Duodenal mucosa (tissue), 2 donors: ENCODE data around the gene TSC1.

Experiments used
- H3K27ac ChIP-seq: one replicate; pipeline ENCODE4 v1.7.0; 2013; ENCODE audit warnings: low read depth, low read length
- H3K27me3 ChIP-seq, 2 donors: one replicate each; pipeline ENCODE4 v1.7.0; 2013; ENCODE audit warnings: low read length in 2 of 2, control low read depth in 1 of 2; ENCODE audit not compliant: insufficient read depth in 2 of 2, control insufficient read depth in 1 of 2
- H3K36me3 ChIP-seq, 2 donors: one replicate each; pipeline ENCODE4 v1.7.0; 2013; ENCODE audit warnings: low read length in 2 of 2, control low read depth in 1 of 2; ENCODE audit not compliant: insufficient read depth in 2 of 2, control insufficient read depth in 1 of 2
- H3K4me1 ChIP-seq, 2 donors: one replicate each; pipeline ENCODE4 v1.7.0; 2013; ENCODE audit warnings: low read length in 2 of 2, control low read depth in 1 of 2; ENCODE audit not compliant: insufficient read depth in 2 of 2, control insufficient read depth in 1 of 2
- H3K4me3 ChIP-seq, 2 donors: one replicate each; pipeline ENCODE4 v1.7.0; 2013; ENCODE audit warnings: low read length in 2 of 2, low read depth in 1 of 2
- H3K9ac ChIP-seq, 2 donors: one replicate each; pipeline ENCODE4 v1.7.0; 2013; ENCODE audit warnings: low read length in 2 of 2, low read depth in 1 of 2
- H3K9me3 ChIP-seq, 2 donors: one replicate each; pipeline ENCODE4 v1.7.0; 2013; ENCODE audit warnings: low read length in 2 of 2, control low read depth in 1 of 2; ENCODE audit not compliant: control insufficient read depth in 1 of 2

TSC1 gene

GRCh38 chr9:132869266-132869665 lies 75.2 kb downstream of the TSC1 start:
- Histone ChIP-seq H3K36me3 (no peaks in the 10 kb centered on the region), H3K4me1 (no peaks in the 10 kb centered on the region), H3K27ac (no peak overlapping the region), H3K9me3 (no peaks in the 10 kb centered on the region), H3K4me3 (no peak overlapping the region), H3K27me3 (no peaks in the 10 kb centered on the region), H3K9ac (no peak overlapping the region)

DNA sequence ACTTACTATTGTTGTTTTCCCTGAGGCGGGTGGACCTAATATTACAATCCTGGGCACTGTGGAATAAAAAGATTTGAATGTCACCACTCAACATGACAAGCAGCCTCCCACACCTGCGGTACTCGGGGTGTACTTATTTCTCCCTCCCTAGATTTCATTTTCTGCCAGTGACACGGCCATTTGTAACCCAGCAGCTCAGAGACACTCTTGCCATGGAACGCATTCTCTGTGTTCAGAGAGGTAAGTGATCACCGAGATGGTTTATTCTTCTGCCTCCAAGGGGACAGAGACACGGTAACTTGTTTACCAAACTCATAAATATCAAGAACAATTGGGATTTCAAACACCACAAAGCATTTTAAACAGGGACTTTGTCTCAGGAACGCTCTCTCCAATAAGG lies 77.5 kb downstream of the TSC1 start:
- H3K27me3 ChIP-seq, result no peaks in the 10 kb centered on the region
- no peak overlapping the region for H3K4me3 ChIP-seq
- H3K4me1 ChIP-seq, result no peaks in the 10 kb centered on the region
- no peaks in the 10 kb centered on the region for H3K36me3 ChIP-seq
- H3K27ac ChIP-seq, result no peak overlapping the region
- H3K9ac ChIP-seq, result no peak overlapping the region
- no peaks in the 10 kb centered on the region for H3K9me3 ChIP-seq

GRCh38 chr9:132864691-132865090 lies 79.7 kb downstream of the TSC1 start:
- Histone ChIP-seq H3K27me3 (no peaks in the 10 kb centered on the region), H3K9me3 (no peaks in the 10 kb centered on the region), H3K4me3 (no peak overlapping the region), H3K9ac (no peak overlapping the region), H3K27ac (no peak overlapping the region), H3K4me1 (no peaks in the 10 kb centered on the region), H3K36me3 (no peaks in the 10 kb centered on the region)

- Histone ChIP-seq H3K27ac (no peak overlapping the region), H3K27me3 (no peaks in the 10 kb centered on the region), H3K9ac (no peak overlapping the region), H3K4me3 (no peak overlapping the region), H3K36me3 (no peaks in the 10 kb centered on the region), H3K9me3 (no peaks in the 10 kb centered on the region), H3K4me1 (no peaks in the 10 kb centered on the region)
Observed at GRCh38 chr9:132864277-132864676, 80.1 kb downstream of the TSC1 start.

DNA sequence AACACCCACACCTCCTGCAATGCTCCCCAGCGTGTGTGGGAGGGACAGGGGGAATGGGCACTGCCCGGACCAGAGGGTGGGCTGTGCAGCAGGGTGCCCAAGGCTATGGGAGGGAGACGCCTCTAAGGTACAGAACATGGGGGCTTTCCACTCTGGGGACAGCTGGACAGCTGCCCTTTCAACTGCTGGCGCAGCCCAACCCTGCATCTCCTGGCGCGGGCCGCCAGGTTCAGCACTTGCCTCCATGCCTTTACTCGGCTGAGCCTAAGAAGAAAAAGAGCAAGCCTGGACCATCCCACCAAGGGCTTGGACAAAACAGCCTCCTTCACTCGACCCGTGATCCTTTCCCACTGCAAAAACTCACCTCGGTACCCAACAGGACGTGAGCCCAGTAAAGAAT lies 81.3 kb downstream of the TSC1 start:
- Histone ChIP-seq H3K4me1 (no peaks in the 10 kb centered on the region), H3K27ac (no peak overlapping the region), H3K4me3 (no peak overlapping the region), H3K36me3 (no peaks in the 10 kb centered on the region), H3K27me3 (no peaks in the 10 kb centered on the region), H3K9me3 (no peaks in the 10 kb centered on the region), H3K9ac (no peak overlapping the region)

- no peaks in the 10 kb centered on the region for H3K27me3 ChIP-seq
- H3K4me3 ChIP-seq, result no peak overlapping the region
- H3K36me3 ChIP-seq, result no peaks in the 10 kb centered on the region
- no peak overlapping the region for H3K27ac ChIP-seq
- no peaks in the 10 kb centered on the region for H3K4me1 ChIP-seq
- no peak overlapping the region for H3K9ac ChIP-seq
- no peaks in the 10 kb centered on the region for H3K9me3 ChIP-seq
Observed at GRCh38 chr9:132862533-132862932, 81.9 kb downstream of the TSC1 start.

GRCh38 chr9:132861666-132862065 lies 82.8 kb downstream of the TSC1 start:
- no peaks in the 10 kb centered on the region for H3K36me3 ChIP-seq
- no peak overlapping the region for H3K4me3 ChIP-seq
- no peaks in the 10 kb centered on the region for H3K9me3 ChIP-seq
- no peaks in the 10 kb centered on the region for H3K27me3 ChIP-seq
- no peak overlapping the region for H3K27ac ChIP-seq
- no peak overlapping the region for H3K9ac ChIP-seq
- H3K4me1 ChIP-seq, result no peaks in the 10 kb centered on the region

GRCh38 chr9:132858751-132859150 lies 85.7 kb downstream of the TSC1 start:
- no peaks in the 10 kb centered on the region for H3K9me3 ChIP-seq
- H3K27ac ChIP-seq, result no peak overlapping the region
- H3K9ac ChIP-seq, result no peak overlapping the region
- no peaks in the 10 kb centered on the region for H3K4me1 ChIP-seq
- H3K4me3 ChIP-seq, result no peak overlapping the region
- H3K36me3 ChIP-seq, result no peaks in the 10 kb centered on the region
- H3K27me3 ChIP-seq, result no peaks in the 10 kb centered on the region

DNA sequence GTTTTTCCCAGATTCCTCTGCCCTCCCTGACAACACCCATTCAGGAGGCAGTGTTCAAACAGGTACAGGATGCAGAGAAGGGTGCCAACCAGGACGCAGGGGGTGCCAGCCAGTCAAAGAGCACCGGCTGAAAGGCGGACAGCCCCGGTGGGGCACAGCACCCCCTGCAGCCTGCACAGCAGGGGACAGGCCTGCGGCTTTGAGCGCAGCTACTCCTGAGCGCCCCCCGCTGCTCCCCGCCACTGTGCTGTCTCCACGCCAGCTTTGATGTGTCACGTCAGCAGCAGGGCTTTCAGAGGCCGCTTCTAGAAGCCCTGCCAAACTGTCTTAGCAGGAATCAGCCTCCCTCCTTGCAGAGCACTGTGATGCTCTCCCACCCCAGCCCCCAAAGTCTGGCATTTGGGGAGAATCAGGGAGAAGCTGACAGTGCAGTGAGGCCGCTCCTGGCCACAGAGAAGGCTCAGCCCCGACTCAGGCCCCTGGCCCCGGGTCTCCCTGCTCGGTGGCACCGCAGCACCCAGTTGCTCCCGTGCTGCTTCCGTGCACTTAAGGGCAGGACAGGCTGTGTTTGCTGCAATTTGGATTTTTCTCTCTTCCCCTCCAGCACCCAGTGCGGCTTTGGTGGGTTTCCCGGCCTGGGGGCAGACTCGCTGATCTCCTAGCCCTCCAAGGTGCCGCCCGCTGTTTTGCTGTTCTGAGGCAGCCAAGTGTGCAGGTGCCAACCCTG lies 86.6 kb downstream of the TSC1 start:
- Histone ChIP-seq H3K4me3 (no peak overlapping the region), H3K4me1 (no peaks in the 10 kb centered on the region), H3K9ac (no peak overlapping the region), H3K27me3 (no peaks in the 10 kb centered on the region), H3K9me3 (no peaks in the 10 kb centered on the region), H3K27ac (no peak overlapping the region), H3K36me3 (no peaks in the 10 kb centered on the region)

- H3K27me3 ChIP-seq, result no peaks in the 10 kb centered on the region
- H3K27ac ChIP-seq, result no peak overlapping the region
- no peaks in the 10 kb centered on the region for H3K36me3 ChIP-seq
- H3K4me1 ChIP-seq, result no peaks in the 10 kb centered on the region
- H3K9me3 ChIP-seq, result no peaks in the 10 kb centered on the region
- H3K4me3 ChIP-seq, result no peak overlapping the region
- H3K9ac ChIP-seq, result no peak overlapping the region
Observed at GRCh38 chr9:132857031-132857430, 87.4 kb downstream of the TSC1 start.

DNA sequence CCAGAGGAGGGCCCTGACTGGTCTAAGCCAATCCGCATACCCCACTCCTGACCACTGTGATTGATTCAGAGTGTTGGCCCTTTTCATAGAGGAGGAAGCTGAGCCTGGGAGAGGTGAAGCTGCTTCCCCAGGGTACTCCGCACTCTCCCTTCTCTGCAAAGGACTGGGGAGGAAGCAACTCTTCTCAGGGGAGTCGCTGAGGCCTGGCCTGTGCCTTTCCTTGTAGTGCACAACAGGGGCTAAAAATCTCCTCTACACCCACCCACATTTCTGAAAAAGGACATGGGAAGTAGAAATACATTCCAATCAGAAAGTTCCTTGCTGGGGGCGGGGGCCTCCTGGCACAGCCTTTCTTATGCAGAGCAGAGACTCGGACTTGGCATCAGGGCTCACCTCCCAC lies 88.5 kb downstream of the TSC1 start:
- no peak overlapping the region for H3K9ac ChIP-seq
- H3K27ac ChIP-seq, result no peak overlapping the region
- H3K27me3 ChIP-seq, result no peaks in the 10 kb centered on the region
- no peak overlapping the region for H3K4me3 ChIP-seq
- no peaks in the 10 kb centered on the region for H3K9me3 ChIP-seq
- no peaks in the 10 kb centered on the region for H3K36me3 ChIP-seq
- H3K4me1 ChIP-seq, result no peaks in the 10 kb centered on the region
